ENCODE measurements around the gene PFKFB4. TPM values are rescaled to one million over a fixed set of nuclear protein-coding genes. Genes with fewer than 3 reads are reported as not detected.

Gene PFKFB4
- 10 to 100 TPM; 21.6 to 24.9 TPM for total RNA-seq

DNA sequence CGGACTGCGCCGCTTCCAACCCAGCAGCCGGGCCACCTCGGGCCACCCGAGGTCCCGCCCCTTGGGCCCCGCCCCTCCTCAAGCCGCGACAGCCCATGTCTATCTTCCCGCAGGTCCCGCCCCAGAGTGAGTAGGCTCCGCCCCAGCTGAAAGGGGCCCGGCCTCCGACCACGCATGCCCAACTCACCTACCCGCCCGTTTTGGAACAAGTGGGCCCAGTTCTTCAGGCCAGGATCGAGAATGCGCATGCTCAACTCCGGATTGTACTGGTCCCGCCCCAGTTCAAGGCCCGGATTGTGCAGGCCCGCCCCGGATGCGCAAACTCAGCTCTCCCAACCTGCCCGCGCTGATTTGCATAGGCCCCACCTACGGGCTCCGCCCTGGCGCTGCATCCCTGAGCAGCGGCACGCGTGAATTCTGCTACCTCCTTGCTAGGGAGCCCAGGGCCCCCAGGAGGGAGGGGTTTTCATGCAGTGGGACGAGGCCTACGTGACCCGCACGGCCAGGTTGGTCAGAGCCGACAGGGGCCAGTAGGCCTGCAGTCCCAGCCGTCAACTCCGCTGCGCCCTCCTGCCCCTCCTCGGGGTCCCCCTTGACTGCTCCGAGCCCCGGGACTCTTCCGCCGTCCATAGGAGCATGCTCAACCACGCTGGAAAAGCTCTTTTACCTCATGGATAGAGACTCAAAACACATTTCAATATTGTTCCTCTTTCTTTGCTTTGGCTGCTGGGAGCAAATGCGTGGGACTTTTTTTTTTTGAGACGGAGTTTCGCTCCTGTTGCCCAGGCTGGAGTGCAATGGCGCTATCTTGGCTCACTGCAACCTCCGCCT is at the start of gene PFKFB4:
PFKFB4 (minus strand) TSS at position 8 of the 831 bp plus-strand sequence. CDS start 26 bp downstream, outside the sequence.
- peaks cover 64% of the 10 kb centered on the region for H3K4me1 Mint-ChIP-seq
- H3K9me3 Mint-ChIP-seq = no peaks in the 10 kb centered on the region
- H3K27me3 Mint-ChIP-seq = no peaks in the 10 kb centered on the region
- ChIA-PET POLR2A (interaction anchor here (0.6 to 0.8 kb wide), 3 partner anchors 102 to 123 kb away, joined by 3 to 10 read pairs (median 9); partner anchors contain the start of genes CCDC51 and TMA7), CTCF (interaction anchor here (0.9 to 4.7 kb wide), 15 partner anchors 8 to 288 kb away, joined by 3 to 26 read pairs (median 4); partner anchors contain the start of genes IP6K2 and SLC26A6)
- H3K27ac Mint-ChIP-seq = peak within 1 kb of the TSS; percentile 88
- H3K36me3 Mint-ChIP-seq (ENCODE audit: low read depth) = no peaks in the 10 kb centered on the region
- H3K4me3 Mint-ChIP-seq = peak within 1 kb of the TSS; percentile 78
- DNase-seq = peak; percentile 100

DNA sequence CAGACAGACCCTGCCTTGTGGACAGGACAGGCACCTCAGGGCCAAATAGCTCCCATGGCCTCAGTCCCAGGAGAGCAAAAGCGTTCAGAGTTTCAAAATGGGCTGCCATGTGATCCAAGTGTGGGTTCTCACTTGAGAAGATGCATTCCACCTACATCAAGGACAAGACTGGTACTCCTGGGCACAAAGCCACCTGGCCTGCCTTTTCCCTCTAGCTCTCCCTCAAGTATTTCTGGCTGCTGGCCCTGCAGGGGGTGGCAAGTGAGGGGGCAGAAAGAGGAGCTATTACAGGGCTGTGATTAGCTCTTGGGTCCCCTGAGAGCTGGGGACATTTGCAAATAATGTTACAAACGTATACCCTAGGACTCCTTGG is 45.0 kb upstream of the PFKFB4 start:
- ChIA-PET CTCF (interaction anchor here (0.6 to 1.0 kb wide), 5 partner anchors 10 to 599 kb away, joined by 3 to 5 read pairs (median 3); no protein-coding TSS in a partner anchor), POLR2A (interaction anchor here (0.6 kb wide), 1 partner anchor 46 kb away, joined by 6 read pairs; no protein-coding TSS in a partner anchor)
- Mint-ChIP-seq H3K4me3 (no peak overlapping the region), H3K9me3 (no peaks in the 10 kb centered on the region), H3K36me3 (ENCODE audit: low read depth) (peaks cover 33% of the 10 kb centered on the region), H3K27ac (no peak overlapping the region), H3K27me3 (no peaks in the 10 kb centered on the region), H3K4me1 (no peaks in the 10 kb centered on the region)
- DNase-seq = no peak

GRCh38 chr3:48600711-48601621 is 44.4 kb upstream of the PFKFB4 start:
- H3K4me1 Mint-ChIP-seq = no peaks in the 10 kb centered on the region
- ChIA-PET CTCF (interaction anchor here (0.6 kb wide), 1 partner anchor 134 kb away, joined by 3 read pairs; no protein-coding TSS in a partner anchor), POLR2A (no interaction called here)
- H3K27ac Mint-ChIP-seq = no peak overlapping the region
- peaks cover 3% of the 10 kb centered on the region for H3K27me3 Mint-ChIP-seq
- peaks cover 33% of the 10 kb centered on the region for H3K36me3 Mint-ChIP-seq (ENCODE audit: low read depth)
- DNase-seq = no peak
- no peak overlapping the region for H3K4me3 Mint-ChIP-seq
- H3K9me3 Mint-ChIP-seq = no peaks in the 10 kb centered on the region

GRCh38 chr3:48599509-48600285 is 43.1 kb upstream of the PFKFB4 start:
- ChIA-PET CTCF (no interaction called here), POLR2A (no interaction called here)

GRCh38 chr3:48599077-48599501 is 42.5 kb upstream of the PFKFB4 start:
- H3K27me3 Mint-ChIP-seq = peaks cover 20% of the 10 kb centered on the region
- DNase-seq = no peak
- ChIA-PET CTCF (no interaction called here), POLR2A (no interaction called here)
- no peak overlapping the region for H3K4me3 Mint-ChIP-seq
- no peaks in the 10 kb centered on the region for H3K4me1 Mint-ChIP-seq
- H3K36me3 Mint-ChIP-seq (ENCODE audit: low read depth) = peaks cover 19% of the 10 kb centered on the region
- no peaks in the 10 kb centered on the region for H3K9me3 Mint-ChIP-seq
- no peak overlapping the region for H3K27ac Mint-ChIP-seq

More at GRCh38 chr3:48599509-48600285, 43.1 kb upstream of the PFKFB4 start:
- Mint-ChIP-seq H3K4me1 (no peaks in the 10 kb centered on the region), H3K27me3 (peaks cover 14% of the 10 kb centered on the region), H3K9me3 (no peaks in the 10 kb centered on the region), H3K27ac (no peak overlapping the region), H3K4me3 (no peak overlapping the region), H3K36me3 (ENCODE audit: low read depth) (peaks cover 25% of the 10 kb centered on the region)
- no peak for DNase-seq

DNA sequence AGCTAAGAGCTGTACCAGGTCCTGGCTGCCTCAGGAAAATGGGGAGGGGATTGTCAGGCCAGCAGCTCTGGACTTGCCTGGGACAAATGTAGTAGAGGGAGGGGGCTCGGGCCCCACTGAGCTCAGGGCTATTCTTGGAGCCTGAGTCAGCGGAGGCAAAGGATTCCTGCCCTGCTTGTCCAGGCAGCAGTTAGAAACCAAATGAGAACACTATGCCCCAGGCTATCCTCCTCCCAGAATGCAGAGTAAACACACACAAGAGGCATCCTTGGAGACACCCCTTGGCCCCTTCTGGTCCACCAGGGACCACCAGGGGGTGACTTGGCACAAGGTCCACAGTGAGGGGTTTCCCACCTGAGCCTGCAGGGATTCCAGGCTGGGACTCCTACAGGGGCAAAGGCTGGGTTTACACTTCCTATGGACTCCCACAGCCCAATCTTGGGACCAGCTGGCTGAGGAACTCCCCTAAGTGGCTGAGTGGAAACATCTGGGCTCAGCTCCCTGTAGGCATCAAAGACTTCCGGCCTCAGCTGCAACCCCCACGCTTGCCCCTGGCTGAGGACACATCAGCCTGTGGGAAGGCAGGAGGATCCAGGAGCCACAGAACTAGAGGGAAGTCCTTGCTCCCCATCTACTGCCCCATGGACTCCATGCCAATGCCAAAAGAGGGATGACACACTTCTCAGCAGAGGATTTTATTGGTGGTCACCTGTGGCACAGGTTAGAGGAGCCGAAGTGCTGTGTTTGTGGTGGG is 41.9 kb upstream of the PFKFB4 start:
- Mint-ChIP-seq H3K4me3 (no peak overlapping the region), H3K27me3 (peaks cover 21% of the 10 kb centered on the region), H3K27ac (no peak overlapping the region), H3K36me3 (ENCODE audit: low read depth) (peaks cover 19% of the 10 kb centered on the region), H3K4me1 (no peaks in the 10 kb centered on the region), H3K9me3 (no peaks in the 10 kb centered on the region)
- ChIA-PET POLR2A (no interaction called here), CTCF (interaction anchor here (1.8 to 2.4 kb wide), 2 partner anchors 11 to 163 kb away, joined by 4 to 8 read pairs; no protein-coding TSS in a partner anchor)
- DNase-seq = no peak

DNA sequence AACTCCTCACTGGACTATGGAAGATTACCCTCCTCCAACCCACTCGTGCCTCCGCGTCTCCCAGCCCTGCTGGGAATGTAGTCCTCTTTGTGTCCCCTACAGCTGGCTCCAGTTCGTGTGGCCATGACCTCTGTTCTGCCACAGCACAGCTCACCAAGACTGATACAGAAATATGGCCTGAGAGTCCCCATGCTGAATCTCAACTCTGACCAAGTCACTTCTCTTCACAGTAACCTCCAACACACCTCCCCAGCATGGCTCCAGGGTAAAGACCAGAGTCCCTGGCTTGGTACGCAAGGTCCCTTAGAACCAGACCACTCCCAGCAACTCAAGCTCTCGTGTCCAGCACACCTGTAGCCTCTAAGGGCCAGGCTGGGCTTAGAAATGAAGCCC is 40.8 kb upstream of the PFKFB4 start:
- Mint-ChIP-seq H3K36me3 (ENCODE audit: low read depth) (peaks cover 10% of the 10 kb centered on the region), H3K4me3 (no peak overlapping the region), H3K27ac (peak overlapping the region; percentile 28), H3K27me3 (peaks cover 21% of the 10 kb centered on the region), H3K4me1 (no peaks in the 10 kb centered on the region), H3K9me3 (no peaks in the 10 kb centered on the region)
- POLR2A ChIA-PET = no interaction called here
- CTCF ChIA-PET = interaction anchor here (0.9 to 2.4 kb wide), 5 partner anchors 10 to 161 kb away, joined by 3 to 8 read pairs (median 4); partner anchors contain the start of gene UQCRC1
- no peak for DNase-seq

- Mint-ChIP-seq H3K27me3 (peaks cover 21% of the 10 kb centered on the region), H3K36me3 (ENCODE audit: low read depth) (peaks cover 7% of the 10 kb centered on the region), H3K27ac (no peak overlapping the region), H3K4me1 (no peaks in the 10 kb centered on the region), H3K4me3 (no peak overlapping the region), H3K9me3 (no peaks in the 10 kb centered on the region)
- ChIA-PET CTCF (interaction anchor here (0.9 to 2.4 kb wide), 5 partner anchors 9 to 161 kb away, joined by 3 to 8 read pairs (median 4); partner anchors contain the start of gene UQCRC1), POLR2A (no interaction called here)
- no peak for DNase-seq
These were observed 40.2 kb upstream of the PFKFB4 start for GRCh38 chr3:48596676-48597407.

DNA sequence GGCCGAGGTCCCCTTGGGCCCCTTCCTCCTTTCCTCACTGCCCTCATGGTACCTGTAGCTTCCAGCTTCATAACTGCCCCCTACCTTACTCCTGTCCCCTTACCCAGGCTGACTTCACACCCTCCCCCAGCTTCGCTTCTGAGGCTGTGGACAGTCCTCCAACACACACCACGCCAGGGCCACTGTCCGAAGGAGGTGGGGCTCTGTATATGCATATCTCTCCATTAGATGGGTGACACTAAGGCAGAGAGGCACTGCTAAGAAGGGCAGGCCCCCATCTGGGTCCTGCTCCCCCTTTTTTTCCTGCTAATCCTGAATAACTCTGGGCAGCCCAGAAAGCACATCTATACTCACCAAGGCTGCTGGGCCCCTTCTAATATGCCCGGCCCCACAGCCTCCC is 39.6 kb upstream of the PFKFB4 start:
- ChIA-PET CTCF (interaction anchor here (0.7 to 2.4 kb wide), 2 partner anchors 8 to 160 kb away, joined by 3 to 8 read pairs; no protein-coding TSS in a partner anchor), POLR2A (no interaction called here)
- no peaks in the 10 kb centered on the region for H3K4me1 Mint-ChIP-seq
- H3K4me3 Mint-ChIP-seq = no peak overlapping the region
- peaks cover 7% of the 10 kb centered on the region for H3K36me3 Mint-ChIP-seq (ENCODE audit: low read depth)
- DNase-seq = no peak
- H3K9me3 Mint-ChIP-seq = no peaks in the 10 kb centered on the region
- H3K27ac Mint-ChIP-seq = no peak overlapping the region
- H3K27me3 Mint-ChIP-seq = peaks cover 21% of the 10 kb centered on the region

GRCh38 chr3:48595526-48596121 is 39.0 kb upstream of the PFKFB4 start:
- no peaks in the 10 kb centered on the region for H3K9me3 Mint-ChIP-seq
- no peak overlapping the region for H3K4me3 Mint-ChIP-seq
- H3K27ac Mint-ChIP-seq = no peak overlapping the region
- H3K27me3 Mint-ChIP-seq = peaks cover 21% of the 10 kb centered on the region
- CTCF ChIA-PET = interaction anchor here (0.7 kb wide), 1 partner anchor 9 kb away, joined by 3 read pairs; no protein-coding TSS in a partner anchor
- H3K4me1 Mint-ChIP-seq = no peaks in the 10 kb centered on the region
- POLR2A ChIA-PET = no interaction called here
- no peak for DNase-seq
- H3K36me3 Mint-ChIP-seq (ENCODE audit: low read depth) = peaks cover 4% of the 10 kb centered on the region

- Mint-ChIP-seq H3K27ac (no peak within 1 kb of the TSS), H3K36me3 (ENCODE audit: low read depth) (peaks cover 2% of the 10 kb centered on the region), H3K9me3 (no peaks in the 10 kb centered on the region), H3K4me3 (no peak within 1 kb of the TSS), H3K27me3 (peaks cover 21% of the 10 kb centered on the region), H3K4me1 (no peaks in the 10 kb centered on the region)
- no peak for DNase-seq
- POLR2A ChIA-PET = no interaction called here
- CTCF ChIA-PET = no interaction called here
These were observed 38.5 kb upstream of the PFKFB4 start, which contains the start of gene COL7A1 for GRCh38 chr3:48595075-48595525. Gene COL7A1, minus strand, starts transcription at chr3:48595329. Its CDS starts 170 bp downstream, at chr3:48595159.
